Measurements from ENCODE around the gene GDPD4. TPM values are rescaled to one million over a fixed set of nuclear protein-coding genes. Genes with fewer than 3 reads are reported as not detected.

The GDPD4 gene
- total RNA-seq, 4 donors from 2014 or later: not detected

- H3K36me3 ChIP-seq: no peaks in the 10 kb centered on the region
- DNase-seq (ENCODE audit: low spot score in 2 of 2): no peak
- no peak overlapping the region for H3K27ac ChIP-seq
- no peaks in the 10 kb centered on the region for H3K27me3 ChIP-seq
- H3K9me3 ChIP-seq: no peaks in the 10 kb centered on the region
- 91% methylated on average over 8 of the region's 8 CpGs for WGBS
- no peak for TF ChIP-seq CTCF (IDR thresholded peaks at IDR 0.05)
- H3K4me1 ChIP-seq: no peaks in the 10 kb centered on the region
- no peak overlapping the region for H3K4me3 ChIP-seq
Observed at GRCh38 chr11:77167791-77168190, 133.7 kb downstream of the GDPD4 start.

DNA sequence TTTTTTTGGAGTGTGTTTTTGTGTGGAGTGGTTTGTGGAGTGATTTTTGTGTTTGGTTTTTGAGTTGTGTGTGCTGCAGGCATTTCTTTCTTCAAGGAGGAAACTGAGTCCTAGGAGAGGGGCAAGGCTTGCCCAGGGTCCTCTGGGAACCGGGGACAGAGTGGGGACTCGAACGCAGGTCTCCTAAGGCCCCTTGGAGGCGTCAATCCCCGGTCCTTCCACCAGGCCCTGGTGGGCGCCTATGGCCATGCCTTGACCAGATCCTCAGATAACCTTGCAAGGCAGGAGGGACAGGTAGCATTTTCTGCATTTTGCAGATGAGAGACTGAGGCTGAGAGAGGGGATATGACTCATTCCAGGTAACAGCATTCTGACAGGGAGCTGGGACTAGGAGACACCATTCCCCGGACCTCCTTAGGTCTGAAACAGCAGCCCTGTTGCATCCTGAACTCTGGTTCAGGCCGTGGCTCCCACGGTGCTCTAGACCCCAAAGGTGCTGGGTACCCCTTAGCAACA lies 134.3 kb downstream of the GDPD4 start:
- Histone ChIP-seq H3K36me3 (no peaks in the 10 kb centered on the region), H3K4me3 (no peak overlapping the region), H3K4me1 (no peaks in the 10 kb centered on the region), H3K27ac (no peak overlapping the region), H3K9me3 (no peaks in the 10 kb centered on the region), H3K27me3 (peaks cover under 1% of the 10 kb centered on the region)
- no peak for DNase-seq (ENCODE audit: low spot score in 2 of 2)
- WGBS: 93% methylated on average over 9 of the region's 9 CpGs
- no peak for TF ChIP-seq POLR2AphosphoS5 (IDR thresholded peaks at IDR 0.05)
- TF ChIP-seq CTCF (IDR thresholded peaks at IDR 0.05): no peak
- no peak for TF ChIP-seq EP300 (IDR thresholded peaks at IDR 0.05)
- TF ChIP-seq POLR2A (IDR thresholded peaks at IDR 0.05): no peak

Other genes with a start within 250 kb of the GDPD4 start
- 1 to 10 TPM in 3 of 4 donors, under 1 TPM in 1; 0.87 to 2.0 (median 1.1) TPM for gene CAPN5, start 234.7 kb downstream of the GDPD4 start, total RNA-seq
- 1 to 10 TPM in 1 of 4 donors, not detected in 3; 9.6 TPM for gene OMP, start 198.8 kb downstream of the GDPD4 start, total RNA-seq
- gene MYO7A, start 173.4 kb downstream of the GDPD4 start, total RNA-seq: 1 to 10 TPM in 3 of 4 donors, under 1 TPM in 1; 0.34 to 2.4 (median 2.0) TPM
- gene PAK1, start 172.4 kb upstream of the GDPD4 start, total RNA-seq: 10 to 100 TPM; 23.4 to 47.9 (median 28.9) TPM